22Rv1 (cell line): ENCODE results near the gene TRIP12.
"Not testable (repeated sequence)": the region's sequence is repeated elsewhere in the genome, so short reads cannot be mapped to it uniquely, and the experiment has no call there.

Source experiments
- ZFX ChIP-seq: fragments of 450-650 bp; IDR thresholded peaks from 2 replicates; pipeline ENCODE4 v1.6.1; 2017; ENCODE audit warnings: antibody characterized with exemption, borderline replicate concordance
- TF ChIP-seq, protein P1 (sequence below): fragments of 450-650 bp; IDR thresholded peaks from 2 replicates; pipeline ENCODE4 v1.5.1; 2017; ENCODE audit warnings: mild to moderate bottlenecking

DNA sequence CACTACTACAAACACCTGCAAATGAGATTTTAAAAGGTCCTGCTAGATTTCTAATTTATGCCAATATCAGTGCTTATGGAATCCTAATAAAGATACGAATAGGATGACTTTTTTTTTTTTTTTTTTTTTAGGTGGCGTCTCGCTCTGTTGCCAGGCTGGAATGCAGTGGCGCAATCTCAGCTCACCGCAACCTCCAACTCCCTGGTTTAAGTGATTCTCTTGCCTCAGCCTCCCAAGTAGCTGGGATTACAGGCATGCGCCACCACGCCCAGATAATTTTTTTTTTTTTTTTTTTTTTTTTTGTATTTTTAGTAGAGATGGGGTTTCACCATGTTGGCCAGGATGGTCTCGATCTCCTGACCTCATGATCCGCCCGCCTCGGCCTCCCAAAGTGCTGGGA, 135.5 kb downstream of the TRIP12 start:
- TF ChIP-seq, protein P1, sequence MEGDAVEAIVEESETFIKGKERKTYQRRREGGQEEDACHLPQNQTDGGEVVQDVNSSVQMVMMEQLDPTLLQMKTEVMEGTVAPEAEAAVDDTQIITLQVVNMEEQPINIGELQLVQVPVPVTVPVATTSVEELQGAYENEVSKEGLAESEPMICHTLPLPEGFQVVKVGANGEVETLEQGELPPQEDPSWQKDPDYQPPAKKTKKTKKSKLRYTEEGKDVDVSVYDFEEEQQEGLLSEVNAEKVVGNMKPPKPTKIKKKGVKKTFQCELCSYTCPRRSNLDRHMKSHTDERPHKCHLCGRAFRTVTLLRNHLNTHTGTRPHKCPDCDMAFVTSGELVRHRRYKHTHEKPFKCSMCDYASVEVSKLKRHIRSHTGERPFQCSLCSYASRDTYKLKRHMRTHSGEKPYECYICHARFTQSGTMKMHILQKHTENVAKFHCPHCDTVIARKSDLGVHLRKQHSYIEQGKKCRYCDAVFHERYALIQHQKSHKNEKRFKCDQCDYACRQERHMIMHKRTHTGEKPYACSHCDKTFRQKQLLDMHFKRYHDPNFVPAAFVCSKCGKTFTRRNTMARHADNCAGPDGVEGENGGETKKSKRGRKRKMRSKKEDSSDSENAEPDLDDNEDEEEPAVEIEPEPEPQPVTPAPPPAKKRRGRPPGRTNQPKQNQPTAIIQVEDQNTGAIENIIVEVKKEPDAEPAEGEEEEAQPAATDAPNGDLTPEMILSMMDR, result not testable (repeated sequence)
- not testable (repeated sequence) for TF ChIP-seq ZFX
